ENCODE measurements around the gene LEUTX. TPM values are rescaled to one million over a fixed set of nuclear protein-coding genes. Genes with fewer than 3 reads are reported as not detected.
"Not testable (repeated sequence)": the region's sequence is repeated elsewhere in the genome, so short reads cannot be mapped to it uniquely, and the experiment has no call there.

LEUTX gene
- total RNA-seq, 6 experiments from 2014 or later, result not detected

DNA sequence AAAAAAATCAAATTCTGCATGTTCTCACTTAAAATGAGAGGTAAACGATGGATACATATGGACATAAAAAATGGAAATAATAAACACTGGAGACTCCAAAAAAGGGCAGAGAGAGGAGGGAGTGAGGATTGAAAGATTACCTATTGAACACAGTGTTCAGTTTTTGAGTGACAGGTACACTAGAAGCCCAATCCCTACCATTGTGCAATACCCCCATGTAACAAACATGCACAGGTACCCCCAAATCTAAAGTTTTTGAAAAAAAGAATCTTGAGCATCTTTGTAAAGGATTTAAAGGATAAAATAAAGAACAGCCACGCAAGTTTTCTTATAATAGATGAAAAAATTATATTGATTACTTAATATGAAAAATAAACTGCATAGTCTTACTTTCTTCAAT is 24.1 kb upstream of the LEUTX start:
- DNase-seq (no peak), ATAC-seq (no peak)
- H3K9me3 ChIP-seq, result no peaks in the 10 kb centered on the region
- H3K4me1 ChIP-seq, result no peaks in the 10 kb centered on the region
- no peaks in the 10 kb centered on the region for H3K36me3 ChIP-seq
- H3K27ac ChIP-seq, result no peak overlapping the region
- intact Hi-C loops (cut with DNase I), result no loop called here
- H3K4me3 ChIP-seq, result no peak overlapping the region
- 52% methylated on average over 2 of the region's 2 CpGs for WGBS (ENCODE audit: insufficient coverage, low coverage, low lambda C conversion rate, missing lambda C conversion rate)
- H3K27me3 ChIP-seq, result no peaks in the 10 kb centered on the region
- TF ChIP-seq POLR2A (IDR thresholded peaks at IDR 0.05), result no peak
- no peak for TF ChIP-seq CTCF (IDR thresholded peaks at IDR 0.05)

- H3K9me3 ChIP-seq, result no peaks in the 10 kb centered on the region
- H3K27me3 ChIP-seq, result no peaks in the 10 kb centered on the region
- H3K27ac ChIP-seq, result no peak overlapping the region
- H3K4me3 ChIP-seq, result no peak overlapping the region
- WGBS (ENCODE audit: insufficient coverage, low coverage, low lambda C conversion rate, missing lambda C conversion rate), result 22% methylated on average over 3 of the region's 3 CpGs
- H3K4me1 ChIP-seq, result no peaks in the 10 kb centered on the region
- intact Hi-C loops (cut with DNase I), result no loop called here
- ATAC-seq (no peak), DNase-seq (no peak)
- no peaks in the 10 kb centered on the region for H3K36me3 ChIP-seq
- TF ChIP-seq POLR2A (IDR thresholded peaks at IDR 0.05), result no peak
Measured at GRCh38 chr19:39754971-39755370, 23.7 kb upstream of the LEUTX start.

DNA sequence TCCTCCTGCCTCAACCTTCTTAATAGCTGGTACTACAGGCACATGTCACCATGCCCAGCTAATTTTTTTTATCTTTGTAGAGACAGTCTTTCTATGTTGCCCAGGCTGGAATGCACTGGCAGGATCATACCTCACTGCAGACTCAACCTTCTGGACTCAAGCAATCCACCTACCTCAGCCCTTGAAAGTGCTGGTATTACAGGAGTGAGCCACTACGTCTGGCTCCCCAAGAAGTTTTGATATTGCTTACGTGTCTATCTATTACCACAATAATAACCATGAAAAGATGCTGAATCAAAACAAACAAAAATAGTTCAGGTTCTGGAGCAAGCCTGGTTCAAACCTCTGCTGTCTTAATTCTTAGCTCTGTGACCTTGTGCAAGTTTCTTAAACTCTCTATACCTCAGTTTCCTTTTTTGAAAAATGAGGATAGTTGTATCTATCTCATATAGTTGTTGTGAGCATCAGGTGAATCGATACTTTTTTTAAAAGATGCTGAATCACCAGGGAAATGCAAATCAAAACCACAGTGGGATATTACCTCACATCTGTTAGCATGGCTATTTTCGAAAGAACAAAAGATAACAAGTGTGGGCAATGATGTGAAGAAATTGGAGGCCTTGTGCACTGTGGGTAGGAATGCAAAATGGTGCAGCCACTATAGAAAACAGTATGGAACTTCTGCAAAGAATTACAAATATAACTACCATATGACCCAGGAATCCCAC is 19.0 kb upstream of the LEUTX start:
- ATAC-seq, result no peak
- Histone ChIP-seq H3K4me1 (no peaks in the 10 kb centered on the region), H3K27ac (no peak overlapping the region), H3K4me3 (no peak overlapping the region), H3K27me3 (no peaks in the 10 kb centered on the region), H3K9me3 (no peaks in the 10 kb centered on the region), H3K36me3 (no peaks in the 10 kb centered on the region)
- intact Hi-C loops (cut with DNase I), result no loop called here
- no peak for DNase-seq
- TF ChIP-seq CTCF (IDR thresholded peaks at IDR 0.05) (no peak), POLR2A (IDR thresholded peaks at IDR 0.05) (no peak)
- WGBS (ENCODE audit: insufficient coverage, low coverage, low lambda C conversion rate, missing lambda C conversion rate), result 23% methylated on average over 4 of the region's 4 CpGs

GRCh38 chr19:39761851-39762250 is 16.8 kb upstream of the LEUTX start:
- DNase-seq; ATAC-seq; H3K4me1 ChIP-seq; intact Hi-C loops (cut with DNase I); H3K36me3 ChIP-seq; H3K4me3 ChIP-seq; H3K9me3 ChIP-seq; H3K27ac ChIP-seq; H3K27me3 ChIP-seq: not testable (repeated sequence)
- WGBS (ENCODE audit: insufficient coverage, low coverage, low lambda C conversion rate, missing lambda C conversion rate), result 100% methylated on average over 1 of the region's 1 CpG

- Histone ChIP-seq H3K27me3 (no peaks in the 10 kb centered on the region), H3K9me3 (no peaks in the 10 kb centered on the region), H3K4me3 (no peak overlapping the region), H3K27ac (no peak overlapping the region), H3K36me3 (no peaks in the 10 kb centered on the region), H3K4me1 (no peaks in the 10 kb centered on the region)
- TF ChIP-seq POLR2A (IDR thresholded peaks at IDR 0.05) (no peak), CTCF (IDR thresholded peaks at IDR 0.05) (peak; percentile 49 to 84 (median 75))
- ATAC-seq (peak; percentile 45 to 51 (median 46)), DNase-seq (peak in 1 of 3 donors; percentile 23)
- intact Hi-C loops (cut with DNase I), result no loop called here
- 41% methylated on average over 16 of the region's 16 CpGs for WGBS (ENCODE audit: insufficient coverage, low coverage, low lambda C conversion rate, missing lambda C conversion rate)
Measured at GRCh38 chr19:39765091-39766076, 13.3 kb upstream of the LEUTX start.

Data from right lobe of liver (tissue), 6 donors.